Measurements from ENCODE around the gene CACNA2D3.

The CACNA2D3 gene

DNA sequence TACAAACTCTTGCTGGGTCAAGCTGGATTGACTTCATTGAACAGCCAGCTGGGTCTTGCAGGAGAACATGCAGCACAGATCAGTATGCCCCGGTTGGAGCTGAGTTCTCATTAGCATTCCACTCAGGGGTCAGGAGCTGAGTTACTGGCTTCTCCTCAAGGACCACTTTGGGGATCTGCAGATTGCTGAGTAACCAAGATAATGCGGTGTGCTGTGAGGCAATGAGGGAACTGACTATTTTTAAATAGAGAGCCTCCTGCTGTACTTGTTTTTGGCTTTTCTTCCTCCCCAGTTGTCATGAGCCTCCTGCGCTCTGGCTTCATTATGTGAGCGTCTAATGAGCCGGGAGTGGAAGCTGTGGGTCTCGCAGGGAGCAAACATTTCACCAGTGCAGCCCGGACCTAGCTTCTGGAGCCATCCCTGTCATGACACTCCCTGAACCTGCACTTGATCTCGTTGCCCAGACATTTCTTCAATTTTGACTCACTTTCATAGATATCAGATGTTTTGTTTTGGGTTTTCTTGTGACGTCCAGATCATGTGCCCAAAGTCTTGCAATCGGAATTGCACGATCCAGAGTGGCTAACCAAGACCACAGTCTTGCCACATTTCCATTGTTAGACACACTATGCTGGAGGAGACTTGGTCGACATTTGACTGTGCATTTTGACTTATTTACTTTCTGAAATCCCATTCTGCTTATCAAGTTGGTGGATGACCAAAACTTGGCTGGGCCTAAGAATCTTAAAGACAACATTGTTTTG, 478.3 kb downstream of the CACNA2D3 start:
- H3K4me3 ChIP-seq (ENCODE audit: low read depth, low read length) = no peak overlapping the region
- in situ Hi-C loops (cut with HindIII; ENCODE audit: low sequenced_read_pairs) = no loop called here

DNA sequence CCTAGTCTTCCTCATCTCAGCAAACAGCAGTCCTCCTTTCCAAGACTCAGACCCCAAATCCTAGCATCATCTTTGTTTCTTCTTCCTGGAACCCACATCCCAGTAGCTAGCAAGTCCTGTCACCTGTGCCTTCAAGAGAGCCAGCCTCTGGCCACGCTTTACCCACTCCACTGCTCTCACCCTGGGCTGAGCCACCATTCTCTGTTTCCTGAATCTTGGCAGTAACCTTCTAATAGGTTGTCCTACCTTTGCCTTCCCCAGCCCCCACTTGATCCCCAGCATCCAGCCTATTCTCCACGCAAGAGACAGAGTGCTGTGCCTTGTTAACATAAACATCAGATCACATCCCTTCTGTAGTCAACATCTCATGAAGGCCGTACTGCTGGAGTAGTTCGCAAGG, 482.1 kb downstream of the CACNA2D3 start:
- in situ Hi-C loops (cut with HindIII; ENCODE audit: low sequenced_read_pairs) = no loop called here
- H3K4me3 ChIP-seq (ENCODE audit: low read depth, low read length) = no peak overlapping the region
- DNase-seq (ENCODE audit: low read depth, low spot score) = no peak
- TF ChIP-seq, protein P1, sequence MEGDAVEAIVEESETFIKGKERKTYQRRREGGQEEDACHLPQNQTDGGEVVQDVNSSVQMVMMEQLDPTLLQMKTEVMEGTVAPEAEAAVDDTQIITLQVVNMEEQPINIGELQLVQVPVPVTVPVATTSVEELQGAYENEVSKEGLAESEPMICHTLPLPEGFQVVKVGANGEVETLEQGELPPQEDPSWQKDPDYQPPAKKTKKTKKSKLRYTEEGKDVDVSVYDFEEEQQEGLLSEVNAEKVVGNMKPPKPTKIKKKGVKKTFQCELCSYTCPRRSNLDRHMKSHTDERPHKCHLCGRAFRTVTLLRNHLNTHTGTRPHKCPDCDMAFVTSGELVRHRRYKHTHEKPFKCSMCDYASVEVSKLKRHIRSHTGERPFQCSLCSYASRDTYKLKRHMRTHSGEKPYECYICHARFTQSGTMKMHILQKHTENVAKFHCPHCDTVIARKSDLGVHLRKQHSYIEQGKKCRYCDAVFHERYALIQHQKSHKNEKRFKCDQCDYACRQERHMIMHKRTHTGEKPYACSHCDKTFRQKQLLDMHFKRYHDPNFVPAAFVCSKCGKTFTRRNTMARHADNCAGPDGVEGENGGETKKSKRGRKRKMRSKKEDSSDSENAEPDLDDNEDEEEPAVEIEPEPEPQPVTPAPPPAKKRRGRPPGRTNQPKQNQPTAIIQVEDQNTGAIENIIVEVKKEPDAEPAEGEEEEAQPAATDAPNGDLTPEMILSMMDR (IDR thresholded peaks at IDR 0.05; ENCODE audit: low read depth, low read length) = no peak

More for the DNA sequence above, 478.3 kb downstream of the CACNA2D3 start:
- no peak for DNase-seq (ENCODE audit: low read depth, low spot score)
- TF ChIP-seq, protein P1 (IDR thresholded peaks at IDR 0.05; ENCODE audit: low read depth, low read length) = no peak

DNA sequence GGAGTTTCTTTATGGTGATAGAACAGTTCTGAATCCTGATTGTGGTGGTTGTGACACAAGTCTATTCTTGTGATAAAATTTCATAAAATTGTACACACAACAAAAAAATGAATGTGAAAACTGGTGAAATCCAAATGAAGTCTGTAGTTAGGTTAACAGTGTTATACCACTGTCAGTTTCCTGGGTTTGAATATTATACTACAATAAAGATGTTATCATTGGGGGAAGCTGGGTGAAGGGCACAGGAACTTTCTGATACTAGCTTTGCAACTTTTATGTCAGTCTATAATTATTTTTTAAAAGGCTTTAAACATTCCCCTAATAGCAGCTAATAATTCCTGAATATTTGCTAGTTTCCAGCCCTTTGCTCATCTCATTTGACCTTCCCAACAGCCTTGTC, 485.7 kb downstream of the CACNA2D3 start:
- TF ChIP-seq, protein P1 (IDR thresholded peaks at IDR 0.05; ENCODE audit: low read depth, low read length) = no peak
- in situ Hi-C loops (cut with HindIII; ENCODE audit: low sequenced_read_pairs) = no loop called here
- DNase-seq (ENCODE audit: low read depth, low spot score) = no peak
- no peak overlapping the region for H3K4me3 ChIP-seq (ENCODE audit: low read depth, low read length)

DNA sequence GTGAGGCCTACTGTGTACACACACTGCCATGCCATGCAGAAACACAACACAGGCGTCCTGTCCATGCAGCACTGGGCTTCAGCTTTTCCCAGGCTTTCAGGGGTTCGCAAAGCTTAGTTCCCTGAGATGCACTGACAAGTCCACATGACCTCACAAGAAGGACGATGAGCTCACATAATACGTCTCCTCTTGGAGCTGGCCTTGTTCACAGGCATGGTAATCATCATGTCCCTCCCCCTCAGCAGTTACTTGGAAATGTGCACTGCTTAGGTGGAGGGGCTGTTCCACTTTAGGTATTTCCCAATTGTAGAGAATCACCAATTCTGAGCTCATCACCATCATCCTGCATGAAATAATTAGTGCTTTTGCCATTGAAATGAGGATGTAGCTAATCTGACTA, 496.7 kb downstream of the CACNA2D3 start:
- in situ Hi-C loops (cut with HindIII; ENCODE audit: low sequenced_read_pairs) = no loop called here
- TF ChIP-seq, protein P1 (IDR thresholded peaks at IDR 0.05; ENCODE audit: low read depth, low read length) = no peak
- DNase-seq (ENCODE audit: low read depth, low spot score) = no peak
- H3K4me3 ChIP-seq (ENCODE audit: low read depth, low read length) = no peak overlapping the region

- in situ Hi-C loops (cut with HindIII; ENCODE audit: low sequenced_read_pairs) = no loop called here
- no peak overlapping the region for H3K4me3 ChIP-seq (ENCODE audit: low read depth, low read length)
- TF ChIP-seq, protein P1 (IDR thresholded peaks at IDR 0.05; ENCODE audit: low read depth, low read length) = no peak
- DNase-seq (ENCODE audit: low read depth, low spot score) = no peak
Observed at GRCh38 chr3:54619531-54619930, 497.2 kb downstream of the CACNA2D3 start.

GRCh38 chr3:54621184-54621583, 498.8 kb downstream of the CACNA2D3 start:
- no peak overlapping the region for H3K4me3 ChIP-seq (ENCODE audit: low read depth, low read length)
- TF ChIP-seq, protein P1 (IDR thresholded peaks at IDR 0.05; ENCODE audit: low read depth, low read length) = no peak
- no peak for DNase-seq (ENCODE audit: low read depth, low spot score)
- in situ Hi-C loops (cut with HindIII; ENCODE audit: low sequenced_read_pairs) = no loop called here
